GM10266 (cell line): Measurements from ENCODE around the gene UPP1.
A peak's percentile ranks its signal among the peaks of the same experiment; 100 is the strongest.

Source experiments
- DNase-seq: peaks from one replicate; pipeline ENCODE4 v3.0.0; 2012; ENCODE audit errors: extremely low spot score
- CTCF ChIP-seq: IDR thresholded peaks from 2 replicates; pipeline ENCODE4 v1.5.1; 2012; ENCODE audit warnings: mild to moderate bottlenecking, low read depth; ENCODE audit not compliant: control insufficient read depth, insufficient read depth; ENCODE audit errors: missing control alignments

Gene UPP1

DNA sequence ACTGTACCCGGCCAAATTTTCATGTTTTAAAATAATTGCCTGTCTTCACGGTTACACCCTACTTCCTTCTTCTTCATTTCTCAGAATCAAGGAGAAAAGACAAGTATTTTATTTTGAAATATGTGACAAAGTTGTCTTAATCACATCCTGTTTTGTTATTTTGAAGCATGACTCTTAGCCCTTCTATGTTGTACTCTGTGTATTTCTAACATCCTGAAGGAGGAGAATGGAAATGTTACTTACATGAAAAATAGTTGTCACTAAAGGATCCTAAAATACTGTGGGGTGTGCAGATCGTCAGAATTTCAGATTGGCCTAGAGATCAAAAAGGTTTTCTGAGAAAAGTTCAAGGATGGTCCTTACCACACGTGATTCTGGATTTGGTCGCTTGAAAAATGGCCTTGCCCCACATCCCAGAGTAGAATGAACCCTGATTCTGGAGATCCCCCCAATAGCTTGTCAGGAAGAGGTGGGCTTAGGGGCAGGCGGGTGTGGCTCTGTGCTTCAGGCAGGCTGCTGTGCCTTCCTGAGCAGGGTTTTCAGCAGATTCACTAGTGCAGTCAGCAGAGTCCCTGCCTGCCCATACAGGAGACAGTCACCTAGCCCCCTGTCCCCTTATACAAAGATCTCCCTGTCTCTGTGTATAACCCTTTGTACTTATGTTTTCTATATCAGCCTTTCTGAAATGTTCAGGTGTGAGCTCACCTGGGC, 8.6 kb downstream of the UPP1 start:
- no peak for TF ChIP-seq CTCF
- DNase-seq = no peak

DNA sequence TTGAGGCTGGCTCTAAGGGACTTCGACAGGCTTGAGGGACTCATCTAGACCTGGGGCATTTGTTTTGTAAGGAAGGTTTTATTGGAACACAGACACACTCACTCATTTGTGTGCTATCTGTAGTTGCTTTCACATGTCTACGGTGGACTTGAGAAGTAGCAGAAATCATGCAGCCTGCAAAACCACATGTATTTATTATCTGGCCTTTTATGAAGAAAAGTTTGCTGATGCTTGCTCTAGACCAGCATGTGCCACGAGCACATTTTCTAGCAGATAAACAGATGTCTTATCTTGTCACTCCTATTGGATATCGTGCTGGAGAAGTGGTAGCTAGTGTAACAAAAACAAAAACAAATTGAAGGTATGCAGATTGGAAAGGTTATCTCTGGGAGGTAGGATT, 9.8 kb downstream of the UPP1 start:
- DNase-seq = no peak
- no peak for TF ChIP-seq CTCF

DNA sequence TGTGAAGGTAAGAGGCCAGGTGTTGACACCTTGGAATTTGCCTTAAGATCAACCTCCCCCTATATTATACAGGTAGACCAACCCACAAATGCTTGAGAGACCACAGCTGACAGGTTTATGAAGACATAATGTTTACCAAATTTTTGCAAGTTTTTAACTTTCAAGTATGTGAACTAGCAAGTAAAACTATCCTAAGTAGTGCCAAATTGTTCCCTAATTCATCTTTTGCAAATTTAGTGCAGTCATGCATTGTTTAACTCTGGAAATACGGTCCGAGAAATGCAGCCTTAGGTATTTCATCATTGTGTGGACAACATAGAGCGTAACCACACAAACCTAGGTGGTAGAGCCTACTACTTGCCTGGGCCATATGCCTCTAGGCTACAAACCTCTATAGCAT, 10.7 kb downstream of the UPP1 start:
- TF ChIP-seq CTCF = no peak
- DNase-seq = no peak

DNA sequence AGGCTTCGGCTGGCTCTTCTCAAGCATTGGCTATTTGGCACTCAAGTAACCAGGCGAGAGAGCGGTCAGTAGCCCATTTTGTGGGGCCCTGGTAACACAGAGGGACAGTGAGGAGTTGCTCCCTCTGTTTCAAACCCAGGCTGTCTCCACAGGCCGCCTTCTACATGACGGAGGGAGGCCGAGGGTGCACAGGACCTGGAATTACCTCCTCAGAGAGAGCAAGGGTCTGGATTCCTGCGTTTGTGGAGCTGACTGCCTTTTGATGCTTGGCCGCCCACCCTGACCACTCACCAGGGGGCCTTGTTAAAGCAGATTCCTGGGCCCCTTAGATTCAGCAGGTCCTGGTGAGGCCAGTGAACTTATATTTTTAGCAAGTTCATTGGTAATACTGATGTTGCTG, 12.3 kb downstream of the UPP1 start:
- no peak for TF ChIP-seq CTCF
- no peak for DNase-seq

GRCh38 chr7:48101968-48102367, 12.9 kb downstream of the UPP1 start:
- TF ChIP-seq CTCF = peak; percentile 29
- no peak for DNase-seq

- DNase-seq = no peak
- no peak for TF ChIP-seq CTCF
These were observed 13.5 kb downstream of the UPP1 start for GRCh38 chr7:48102530-48102929.

- no peak for DNase-seq
These were observed 16.0 kb downstream of the UPP1 start for GRCh38 chr7:48105045-48105444.

More at GRCh38 chr7:48105045-48105444, 16.0 kb downstream of the UPP1 start:
- TF ChIP-seq CTCF = no peak
